ENCODE measurements around the gene ARAP2.

The ARAP2 gene

GRCh38 chr4:36267486-36268268, 23.4 kb upstream of the ARAP2 start:
- in situ Hi-C loops (cut with MboI; ENCODE audit: low sequenced_read_pairs) = no loop called here

DNA sequence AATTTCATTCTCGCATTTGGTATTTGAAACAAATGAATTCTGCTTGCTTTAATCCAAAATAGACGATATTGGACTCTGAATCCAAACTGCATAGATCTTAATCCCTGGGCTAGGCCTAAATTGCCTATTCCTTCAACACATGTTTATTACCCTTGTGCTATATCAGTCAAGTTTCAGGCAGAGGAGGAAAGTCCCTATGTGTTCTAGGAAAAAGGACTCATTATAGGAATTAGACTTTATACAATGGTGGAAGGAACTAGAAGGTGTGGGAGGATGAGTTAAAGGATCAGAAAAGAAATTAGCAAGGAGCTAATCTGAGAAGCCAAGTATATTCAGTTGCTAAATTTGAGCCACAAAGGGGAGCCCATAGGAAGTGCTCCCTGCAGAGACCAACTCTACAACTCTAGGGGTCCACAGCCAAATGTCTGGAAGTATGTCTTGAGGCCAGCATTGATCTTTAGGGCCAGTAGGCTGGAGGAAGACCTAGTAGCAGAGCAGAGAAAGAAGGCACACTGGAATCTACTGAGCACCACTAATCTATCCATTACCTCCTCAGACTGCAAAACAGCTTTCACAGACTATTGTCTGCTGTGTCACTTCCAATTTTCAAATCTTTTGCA, 20.0 kb upstream of the ARAP2 start:
- in situ Hi-C loops (cut with MboI; ENCODE audit: low sequenced_read_pairs) = no loop called here

DNA sequence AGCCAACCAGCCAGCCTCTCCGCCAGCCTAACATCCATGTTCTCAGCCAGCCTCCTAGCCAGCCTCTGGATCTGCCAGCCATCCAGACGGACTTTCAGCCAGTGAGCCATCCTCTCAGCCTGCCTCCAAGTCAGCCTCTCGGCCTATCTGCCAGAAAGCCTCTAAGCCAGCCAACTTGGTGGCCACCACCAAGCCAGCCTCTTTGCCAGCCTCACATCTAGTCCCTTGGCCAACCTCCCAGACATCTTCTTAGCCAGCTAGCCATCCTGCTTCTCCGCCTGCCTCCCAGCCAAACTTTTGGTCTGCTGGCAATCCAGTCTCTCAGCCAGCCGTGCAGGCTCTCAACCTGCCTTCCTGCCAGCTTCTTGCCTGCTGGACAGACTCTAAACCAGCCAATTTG, 16.4 kb upstream of the ARAP2 start:
- in situ Hi-C loops (cut with MboI; ENCODE audit: low sequenced_read_pairs) = no loop called here

DNA sequence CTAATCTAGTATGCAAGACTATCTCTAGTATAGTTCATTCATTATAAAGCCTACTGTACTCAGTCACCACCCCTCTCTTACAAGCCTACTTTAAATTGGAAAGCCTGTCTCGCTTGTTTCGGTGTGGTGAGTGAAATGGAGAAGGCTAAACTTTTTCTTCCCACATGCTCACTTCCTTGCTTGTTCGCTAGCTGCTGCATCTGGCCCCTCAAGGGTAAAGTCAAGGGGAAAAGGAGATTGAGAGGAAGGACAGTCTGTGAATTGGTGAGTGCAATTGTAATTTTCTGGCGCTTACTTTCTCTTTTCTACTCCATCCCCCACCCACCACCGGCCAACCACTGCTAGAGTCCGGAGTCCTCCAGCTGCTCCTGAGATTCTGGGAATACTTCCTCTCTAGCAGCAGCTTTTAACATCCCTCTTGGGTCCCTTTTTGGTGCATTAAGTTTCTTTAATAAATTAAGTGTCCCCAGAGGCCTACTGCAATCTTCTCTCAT, 12.1 kb upstream of the ARAP2 start:
- in situ Hi-C loops (cut with MboI; ENCODE audit: low sequenced_read_pairs) = no loop called here

GRCh38 chr4:36255577-36255976, 11.3 kb upstream of the ARAP2 start:
- in situ Hi-C loops (cut with MboI; ENCODE audit: low sequenced_read_pairs) = no loop called here

- in situ Hi-C loops (cut with MboI; ENCODE audit: low sequenced_read_pairs) = no loop called here
Observed at GRCh38 chr4:36254371-36254770, 10.1 kb upstream of the ARAP2 start.

GRCh38 chr4:36251983-36252382, 7.7 kb upstream of the ARAP2 start:
- in situ Hi-C loops (cut with MboI; ENCODE audit: low sequenced_read_pairs) = no loop called here

DNA sequence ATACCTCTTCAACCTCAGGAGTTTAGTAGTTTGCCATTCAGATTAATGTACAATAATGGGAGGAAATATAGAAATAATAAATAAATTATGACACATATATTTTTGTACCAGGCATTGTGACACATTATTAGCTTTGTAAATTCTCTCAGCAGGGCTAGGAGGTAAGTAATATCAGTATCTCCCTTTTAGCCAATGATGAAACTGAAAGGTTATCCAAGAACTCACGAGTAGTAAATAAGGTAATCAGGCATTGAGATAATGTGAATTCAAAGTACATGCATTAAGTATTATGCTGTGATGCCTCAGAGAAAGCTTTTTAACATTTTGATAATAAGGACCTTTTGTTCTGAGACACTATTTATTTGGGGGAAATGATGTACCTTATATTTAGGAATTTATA, 5.3 kb upstream of the ARAP2 start:
- in situ Hi-C loops (cut with MboI; ENCODE audit: low sequenced_read_pairs) = no loop called here

DNA sequence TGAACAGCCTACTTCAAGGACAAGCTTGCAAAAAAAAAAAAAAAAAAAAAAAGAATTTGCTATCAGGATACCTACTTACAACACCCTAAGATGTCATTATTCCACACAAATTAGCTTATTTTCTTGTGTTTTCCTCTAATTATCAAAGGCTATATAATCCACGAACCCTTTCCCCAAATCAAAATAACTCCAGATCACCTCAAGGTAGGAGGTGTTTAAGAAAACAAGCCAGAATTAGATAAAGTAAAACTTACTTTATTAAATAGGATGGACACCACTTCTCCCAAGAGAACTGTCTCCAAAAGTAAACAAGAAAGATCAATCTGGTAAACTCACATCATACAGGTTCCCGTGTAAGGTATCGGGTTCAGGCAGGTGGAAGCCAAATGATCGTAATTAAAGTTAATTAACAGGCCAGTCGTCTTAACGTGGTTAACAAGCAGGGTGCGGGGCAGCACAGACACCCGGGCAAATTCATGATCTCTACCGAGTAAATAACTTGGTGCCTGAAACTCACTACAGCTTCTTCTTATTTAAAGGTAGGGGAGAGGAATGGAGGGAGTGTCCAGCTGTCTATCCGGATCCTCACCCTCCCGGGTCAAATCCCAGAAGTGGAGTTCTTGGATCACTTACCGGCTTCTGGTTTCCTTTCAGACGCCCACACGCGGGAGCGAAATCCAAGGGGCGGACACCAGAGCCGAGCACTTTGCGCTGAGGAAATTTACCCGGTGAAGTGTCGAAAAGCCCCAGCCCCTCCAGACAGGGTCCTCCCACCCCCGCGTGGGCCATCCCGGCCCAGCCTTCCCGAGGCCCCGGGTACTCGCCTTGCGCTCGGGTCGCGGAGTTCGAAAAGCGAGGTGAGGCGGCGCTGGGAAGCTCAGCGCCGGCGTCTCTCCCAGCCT, 708 bp downstream of the ARAP2 start:
- in situ Hi-C loops (cut with MboI; ENCODE audit: low sequenced_read_pairs) = no loop called here

DNA sequence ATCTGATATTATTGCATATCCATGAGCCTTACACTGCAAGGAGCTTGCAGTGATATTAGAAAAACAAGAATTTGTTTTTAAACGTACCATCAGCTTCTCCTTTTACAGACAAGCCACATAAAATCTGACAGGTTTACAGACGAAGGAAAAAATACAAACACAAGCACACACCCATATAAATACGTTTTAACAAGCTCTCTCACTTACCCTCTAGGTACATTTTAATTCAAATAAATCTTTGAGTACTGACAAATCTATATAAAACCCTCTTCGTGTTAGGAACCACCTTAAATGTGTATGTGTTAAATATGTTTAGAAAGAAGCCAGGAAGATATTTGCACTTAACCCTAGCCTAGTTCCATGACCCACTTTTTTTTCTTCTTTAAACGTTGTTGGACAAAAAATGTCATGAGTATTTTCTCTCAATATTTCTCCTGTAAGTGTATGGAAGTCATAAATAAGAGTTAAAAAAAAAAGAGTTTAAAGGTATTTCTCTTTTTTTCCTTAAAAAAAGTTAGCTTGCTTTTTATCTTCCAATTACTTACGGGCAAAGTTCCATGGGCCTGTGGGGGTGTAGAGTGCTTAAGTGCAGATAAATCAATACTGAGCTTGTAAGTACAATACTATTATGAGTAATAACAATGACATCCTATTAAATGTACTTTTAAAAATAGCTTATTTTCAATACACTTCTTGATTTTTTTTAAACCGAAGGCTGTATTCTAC, 1.5 kb downstream of the ARAP2 start:
- in situ Hi-C loops (cut with MboI; ENCODE audit: low sequenced_read_pairs) = no loop called here

GRCh38 chr4:36241771-36242170, 2.5 kb downstream of the ARAP2 start:
- in situ Hi-C loops (cut with MboI; ENCODE audit: low sequenced_read_pairs) = no loop called here

- in situ Hi-C loops (cut with MboI; ENCODE audit: low sequenced_read_pairs) = no loop called here
Observed at GRCh38 chr4:36237366-36238313, 6.7 kb downstream of the ARAP2 start.

- in situ Hi-C loops (cut with MboI; ENCODE audit: low sequenced_read_pairs) = no loop called here
Observed at GRCh38 chr4:36236159-36236558, 8.2 kb downstream of the ARAP2 start.

- in situ Hi-C loops (cut with MboI; ENCODE audit: low sequenced_read_pairs) = no loop called here
Observed at GRCh38 chr4:36235306-36235705, 9.0 kb downstream of the ARAP2 start.

- in situ Hi-C loops (cut with MboI; ENCODE audit: low sequenced_read_pairs) = no loop called here
Observed at GRCh38 chr4:36233567-36234266, 10.6 kb downstream of the ARAP2 start.

DNA sequence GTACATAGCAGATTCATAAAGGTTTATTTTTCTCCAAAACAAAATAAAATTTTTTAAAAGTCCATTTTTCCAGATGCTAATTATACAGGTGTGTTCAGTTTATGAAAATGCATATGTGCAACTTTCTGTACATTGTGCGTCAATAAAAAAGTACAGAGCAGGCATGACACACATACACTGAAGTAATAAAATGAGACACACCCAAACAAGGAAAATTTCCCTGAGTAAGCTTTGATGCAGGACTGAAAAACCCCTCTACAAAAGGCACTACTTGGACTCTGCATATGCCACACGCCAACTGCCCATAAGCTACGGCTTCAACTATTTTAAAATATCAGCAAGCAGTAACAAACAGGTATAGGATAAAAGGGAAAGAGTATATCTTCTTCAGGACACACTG, 13.8 kb downstream of the ARAP2 start:
- in situ Hi-C loops (cut with MboI; ENCODE audit: low sequenced_read_pairs) = no loop called here

- in situ Hi-C loops (cut with MboI; ENCODE audit: low sequenced_read_pairs) = no loop called here
Observed at GRCh38 chr4:36227913-36228312, 16.4 kb downstream of the ARAP2 start.

DNA sequence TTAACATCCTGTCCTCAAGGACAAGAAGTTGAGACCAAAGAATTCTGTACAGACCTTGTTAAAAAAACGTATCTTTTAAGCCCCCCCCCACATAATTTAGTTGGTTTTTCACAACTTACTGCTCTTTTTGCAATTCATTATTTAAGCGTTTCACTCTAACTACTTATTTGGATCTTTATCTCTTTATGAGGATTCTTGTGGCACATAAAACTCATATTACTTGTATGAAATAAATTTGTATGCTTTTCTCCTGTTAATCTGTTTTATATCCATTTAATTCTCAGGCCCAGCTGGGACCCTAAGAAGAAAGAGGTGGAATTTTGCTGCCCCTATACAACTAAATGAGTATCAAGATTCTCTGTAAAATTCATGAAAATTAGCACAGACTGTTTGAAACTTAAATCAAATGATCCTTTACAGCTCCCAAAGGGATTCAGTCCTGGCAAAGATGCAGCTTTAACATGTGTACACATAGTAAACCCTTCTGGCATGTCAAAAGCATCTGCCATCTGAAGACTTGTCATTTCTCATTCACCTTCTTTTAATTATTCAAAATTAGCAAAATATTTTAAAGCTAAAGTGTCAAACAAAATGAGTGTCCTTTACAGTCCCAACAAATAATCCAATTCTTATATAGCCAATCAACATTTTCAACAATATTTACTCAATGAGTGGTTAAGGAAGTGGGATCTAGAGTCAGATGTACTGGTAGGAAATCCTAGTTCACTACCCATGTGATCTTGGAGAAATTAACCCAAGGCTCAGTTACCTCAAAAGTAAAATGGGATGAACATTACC, 17.7 kb downstream of the ARAP2 start:
- in situ Hi-C loops (cut with MboI; ENCODE audit: low sequenced_read_pairs) = no loop called here

Data from HL-60/S4 treated with phorbol 12-myristate 13-acetate at 8.2 ng/mL for 4 days and 3 days (cell line).